SK-N-MC (cell line): ENCODE measurements around the gene GCNT4.

ENCODE experiments used
- DNase-seq: peaks from one replicate; pipeline ENCODE4 v3.0.0-alpha.2; 2011; ENCODE audit warnings: low read depth, low spot score
- H3K27ac ChIP-seq: fragments of 200-600 bp; sonication (generic); 2 replicates; pipeline ENCODE4 v1.5.1; 2016; ENCODE audit warnings: mixed run types
- H3K36me3 ChIP-seq: fragments of 200-600 bp; sonication (generic); 2 replicates; pipeline ENCODE4 v1.6.1; 2017; ENCODE audit warnings: antibody characterized with exemption, low read length, mixed read lengths; ENCODE audit not compliant: insufficient read depth
- H3K4me3 ChIP-seq: fragments of 200-600 bp; sonication (generic); 2 replicates; pipeline ENCODE4 v1.5.1; 2016
- H3K9ac ChIP-seq: fragments of 200-600 bp; sonication (generic); 2 replicates; pipeline ENCODE4 v1.8.0; 2017; ENCODE audit warnings: mixed run types, mixed read lengths; ENCODE audit not compliant: insufficient read length
- H3K9me3 ChIP-seq: fragments of 200-600 bp; sonication (generic); 2 replicates; pipeline ENCODE4 v1.6.1; 2017; ENCODE audit warnings: low read depth, mild to moderate bottlenecking, antibody characterized with exemption, low read length, moderate library complexity, mixed read lengths
- EZH2 ChIP-seq: fragments of 200-600 bp; sonication (generic); IDR thresholded peaks from one replicate; pipeline ENCODE4 v1.6.1; 2017; ENCODE audit warnings: antibody characterized with exemption
- FOXP2 ChIP-seq: optimal IDR thresholded peaks from 2 replicates; pipeline ENCODE3; 2011; ENCODE audit warnings: mild to moderate bottlenecking, moderate library complexity; ENCODE audit not compliant: insufficient read depth; ENCODE audit errors: extremely low read length, control extremely low read depth
- POLR2AphosphoS5 ChIP-seq: IDR thresholded peaks from 2 replicates; pipeline ENCODE4 v1.6.1; 2012; ENCODE audit warnings: mild to moderate bottlenecking, low read depth, low read length, borderline replicate concordance

The GCNT4 gene

DNA sequence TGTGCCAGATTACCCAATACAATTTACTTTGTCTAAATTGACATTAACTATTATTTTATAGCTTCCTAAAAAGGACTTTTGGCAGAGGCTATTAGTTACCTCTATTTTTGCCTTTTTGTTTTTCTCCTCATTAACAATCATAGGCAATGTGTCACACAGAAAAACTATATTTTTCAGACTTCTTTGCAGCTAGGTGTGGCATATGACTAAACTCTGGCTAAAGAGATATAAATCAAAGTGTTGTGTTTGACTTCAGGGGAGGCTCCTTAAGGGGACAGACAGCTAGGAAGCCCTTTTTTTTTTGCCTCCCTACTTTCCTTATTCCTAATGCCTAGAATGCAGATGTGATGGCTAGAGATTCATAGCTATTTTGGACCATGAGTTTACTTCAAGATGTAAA, 19.7 kb upstream of the GCNT4 start:
- Histone ChIP-seq H3K27ac (no peak overlapping the region), H3K9ac (no peak overlapping the region), H3K36me3 (no peaks in the 10 kb centered on the region), H3K4me3 (no peak overlapping the region), H3K9me3 (no peaks in the 10 kb centered on the region)
- DNase-seq, result no peak
- TF ChIP-seq EZH2 (no peak), FOXP2 (no peak), POLR2AphosphoS5 (no peak)

- Histone ChIP-seq H3K4me3 (no peak overlapping the region), H3K9me3 (no peaks in the 10 kb centered on the region), H3K9ac (no peak overlapping the region), H3K36me3 (no peaks in the 10 kb centered on the region), H3K27ac (no peak overlapping the region)
- TF ChIP-seq FOXP2, result no peak
- DNase-seq, result no peak
Observed at GRCh38 chr5:75071100-75071499, 18.7 kb upstream of the GCNT4 start.

DNA sequence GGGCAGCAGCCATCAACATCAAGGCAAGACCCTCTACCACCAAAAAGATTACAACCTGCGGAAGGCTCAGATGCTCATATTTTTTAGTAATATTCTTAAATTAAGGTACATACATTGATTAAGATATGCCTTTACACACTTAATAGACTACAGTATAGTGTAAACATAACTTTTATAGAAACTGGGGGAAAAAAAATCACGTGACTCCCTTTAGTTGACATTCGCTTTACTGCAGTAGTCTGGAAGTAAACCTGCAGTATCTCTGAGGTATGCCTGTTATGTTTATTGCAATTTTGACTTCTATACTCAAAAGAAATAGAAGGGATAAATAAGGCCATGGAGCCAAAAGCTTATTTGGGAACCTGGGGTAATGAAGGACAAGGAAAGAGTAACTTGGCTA, 15.1 kb upstream of the GCNT4 start:
- no peaks in the 10 kb centered on the region for H3K36me3 ChIP-seq
- no peak overlapping the region for H3K27ac ChIP-seq
- H3K9me3 ChIP-seq, result no peaks in the 10 kb centered on the region
- no peak for TF ChIP-seq EZH2
- no peak for TF ChIP-seq POLR2AphosphoS5
- no peak for TF ChIP-seq FOXP2
- DNase-seq, result no peak
- H3K4me3 ChIP-seq, result no peak overlapping the region
- no peak overlapping the region for H3K9ac ChIP-seq

- TF ChIP-seq FOXP2, result no peak
- TF ChIP-seq POLR2AphosphoS5, result no peak
- Histone ChIP-seq H3K27ac (no peak overlapping the region), H3K4me3 (no peak overlapping the region), H3K9ac (no peak overlapping the region), H3K36me3 (no peaks in the 10 kb centered on the region), H3K9me3 (no peaks in the 10 kb centered on the region)
- no peak for DNase-seq
Observed at GRCh38 chr5:75062925-75063531, 10.7 kb upstream of the GCNT4 start.

GRCh38 chr5:75059912-75060545, 7.7 kb upstream of the GCNT4 start:
- no peak for DNase-seq
- TF ChIP-seq EZH2, result no peak
- no peak for TF ChIP-seq FOXP2
- Histone ChIP-seq H3K36me3 (no peaks in the 10 kb centered on the region), H3K4me3 (no peak overlapping the region), H3K27ac (no peak overlapping the region), H3K9ac (no peak overlapping the region), H3K9me3 (no peaks in the 10 kb centered on the region)

GRCh38 chr5:75058986-75059535, 6.7 kb upstream of the GCNT4 start:
- Histone ChIP-seq H3K9me3 (no peaks in the 10 kb centered on the region), H3K9ac (no peak overlapping the region), H3K36me3 (no peaks in the 10 kb centered on the region), H3K4me3 (no peak overlapping the region), H3K27ac (no peak overlapping the region)
- no peak for DNase-seq
- TF ChIP-seq FOXP2, result no peak
- TF ChIP-seq EZH2, result no peak

GRCh38 chr5:75057561-75057960, 5.2 kb upstream of the GCNT4 start:
- Histone ChIP-seq H3K9me3 (no peaks in the 10 kb centered on the region), H3K36me3 (no peaks in the 10 kb centered on the region), H3K4me3 (no peak overlapping the region), H3K27ac (peak overlapping the region; percentile 58; the same call in 1 of the 2 replicates), H3K9ac (no peak overlapping the region)
- DNase-seq, result no peak
- TF ChIP-seq POLR2AphosphoS5 (no peak), FOXP2 (no peak), EZH2 (no peak)

- Histone ChIP-seq H3K4me3 (no peak overlapping the region), H3K27ac (no peak overlapping the region)
Observed at GRCh38 chr5:75055727-75056144, 3.4 kb upstream of the GCNT4 start.

More at GRCh38 chr5:75055727-75056144, 3.4 kb upstream of the GCNT4 start:
- Histone ChIP-seq H3K36me3 (no peaks in the 10 kb centered on the region), H3K9ac (no peak overlapping the region), H3K9me3 (no peaks in the 10 kb centered on the region)
- no peak for TF ChIP-seq FOXP2
- TF ChIP-seq POLR2AphosphoS5, result no peak
- no peak for TF ChIP-seq EZH2
- no peak for DNase-seq
